Measurements from ENCODE around the gene SYNDIG1. TPM values are rescaled to one million over a fixed set of nuclear protein-coding genes. Genes with fewer than 3 reads are reported as not detected.

SYNDIG1 gene
- total RNA-seq, 4 donors from 2014 or later = 8.3 to 12.4 (median 10.2) TPM

DNA sequence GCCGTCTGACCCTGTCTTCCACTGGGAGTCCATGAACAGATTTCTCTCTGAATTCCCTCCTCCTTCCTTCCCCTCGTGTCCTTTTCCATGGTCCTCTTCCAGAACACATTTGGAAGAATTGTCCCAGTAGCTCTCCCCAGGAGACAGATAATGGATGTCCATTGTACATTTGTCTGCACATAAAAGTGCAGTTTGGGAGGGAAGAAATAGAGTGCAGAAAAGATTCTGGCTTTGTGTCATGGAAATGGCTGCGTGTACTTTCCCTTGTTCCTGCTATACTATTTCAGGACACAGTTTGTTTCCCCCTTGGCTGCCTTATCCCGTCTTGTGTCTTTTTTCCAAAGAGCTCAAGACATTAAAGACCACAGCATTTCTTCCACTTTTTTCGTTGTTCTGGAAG, 127.6 kb downstream of the SYNDIG1 start:
- intact Hi-C loops (cut with DNase I) = no loop called here
- no peak for DNase-seq
- no peaks in the 10 kb centered on the region for H3K9me3 ChIP-seq
- no peak for TF ChIP-seq POLR2A (IDR thresholded peaks at IDR 0.05)
- TF ChIP-seq, protein P1, sequence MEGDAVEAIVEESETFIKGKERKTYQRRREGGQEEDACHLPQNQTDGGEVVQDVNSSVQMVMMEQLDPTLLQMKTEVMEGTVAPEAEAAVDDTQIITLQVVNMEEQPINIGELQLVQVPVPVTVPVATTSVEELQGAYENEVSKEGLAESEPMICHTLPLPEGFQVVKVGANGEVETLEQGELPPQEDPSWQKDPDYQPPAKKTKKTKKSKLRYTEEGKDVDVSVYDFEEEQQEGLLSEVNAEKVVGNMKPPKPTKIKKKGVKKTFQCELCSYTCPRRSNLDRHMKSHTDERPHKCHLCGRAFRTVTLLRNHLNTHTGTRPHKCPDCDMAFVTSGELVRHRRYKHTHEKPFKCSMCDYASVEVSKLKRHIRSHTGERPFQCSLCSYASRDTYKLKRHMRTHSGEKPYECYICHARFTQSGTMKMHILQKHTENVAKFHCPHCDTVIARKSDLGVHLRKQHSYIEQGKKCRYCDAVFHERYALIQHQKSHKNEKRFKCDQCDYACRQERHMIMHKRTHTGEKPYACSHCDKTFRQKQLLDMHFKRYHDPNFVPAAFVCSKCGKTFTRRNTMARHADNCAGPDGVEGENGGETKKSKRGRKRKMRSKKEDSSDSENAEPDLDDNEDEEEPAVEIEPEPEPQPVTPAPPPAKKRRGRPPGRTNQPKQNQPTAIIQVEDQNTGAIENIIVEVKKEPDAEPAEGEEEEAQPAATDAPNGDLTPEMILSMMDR (IDR thresholded peaks at IDR 0.05) = no peak
- no peaks in the 10 kb centered on the region for H3K27me3 ChIP-seq
- no peaks in the 10 kb centered on the region for H3K4me1 ChIP-seq
- H3K27ac ChIP-seq = no peak overlapping the region
- 68 to 80% methylated on average over 5 of the region's 5 CpGs for WGBS, 2 donors
- H3K36me3 ChIP-seq = no peaks in the 10 kb centered on the region
- H3K4me3 ChIP-seq (replicated peaks in 1 of 3) = no peak overlapping the region

DNA sequence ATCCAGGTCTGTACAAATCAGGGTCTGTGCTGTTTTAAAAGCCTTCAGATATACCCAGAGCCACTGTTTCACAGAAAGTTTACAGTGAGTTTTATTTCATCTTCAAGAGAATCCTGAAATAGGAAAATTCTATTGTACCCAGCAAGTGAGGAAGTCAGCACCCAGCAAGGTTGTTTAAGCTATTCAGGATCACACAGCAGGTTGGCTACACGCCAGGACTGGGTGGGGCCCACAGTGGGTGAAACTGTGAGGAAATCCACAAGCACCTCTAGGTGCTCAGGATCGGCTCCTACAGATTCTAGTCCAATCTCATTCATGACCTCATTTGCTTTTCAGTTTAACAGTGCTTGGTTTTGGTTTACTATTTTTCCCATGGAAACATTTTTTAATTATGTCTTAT, 128.9 kb downstream of the SYNDIG1 start:
- TF ChIP-seq, protein P1 (IDR thresholded peaks at IDR 0.05) = no peak
- no peak for TF ChIP-seq POLR2A (IDR thresholded peaks at IDR 0.05)
- H3K36me3 ChIP-seq = no peaks in the 10 kb centered on the region
- H3K27ac ChIP-seq = no peak overlapping the region
- no peaks in the 10 kb centered on the region for H3K4me1 ChIP-seq
- no peak overlapping the region for H3K4me3 ChIP-seq (replicated peaks in 1 of 3)
- no peaks in the 10 kb centered on the region for H3K9me3 ChIP-seq
- WGBS, 2 donors = 65 to 78% methylated on average over 2 of the region's 2 CpGs
- no peak for DNase-seq
- no peaks in the 10 kb centered on the region for H3K27me3 ChIP-seq
- intact Hi-C loops (cut with DNase I) = no loop called here

DNA sequence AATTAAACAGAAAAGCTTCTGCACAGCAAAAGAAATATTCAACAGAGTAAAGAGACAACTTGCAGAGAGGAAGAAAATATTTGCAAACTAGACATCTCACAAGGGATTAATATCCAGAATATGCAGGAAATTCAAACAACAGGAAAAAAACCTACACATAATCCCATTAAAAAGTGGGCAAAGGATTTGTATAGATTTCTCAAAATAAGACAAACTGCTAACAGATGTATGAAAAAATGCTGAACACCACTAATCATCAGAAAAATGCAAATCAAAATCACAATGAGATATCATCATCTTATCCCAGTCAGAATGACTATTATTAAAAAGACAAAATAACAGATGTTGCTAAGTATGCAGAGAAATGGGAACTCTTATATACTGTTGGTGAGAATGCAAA, 129.6 kb downstream of the SYNDIG1 start:
- H3K4me3 ChIP-seq (replicated peaks in 1 of 3) = no peak overlapping the region
- H3K9me3 ChIP-seq = no peaks in the 10 kb centered on the region
- TF ChIP-seq, protein P1 (IDR thresholded peaks at IDR 0.05) = no peak
- no peak for TF ChIP-seq POLR2A (IDR thresholded peaks at IDR 0.05)
- no peak for DNase-seq
- intact Hi-C loops (cut with DNase I) = no loop called here
- no peaks in the 10 kb centered on the region for H3K4me1 ChIP-seq
- H3K27me3 ChIP-seq = no peaks in the 10 kb centered on the region
- H3K36me3 ChIP-seq = no peaks in the 10 kb centered on the region
- H3K27ac ChIP-seq = no peak overlapping the region

DNA sequence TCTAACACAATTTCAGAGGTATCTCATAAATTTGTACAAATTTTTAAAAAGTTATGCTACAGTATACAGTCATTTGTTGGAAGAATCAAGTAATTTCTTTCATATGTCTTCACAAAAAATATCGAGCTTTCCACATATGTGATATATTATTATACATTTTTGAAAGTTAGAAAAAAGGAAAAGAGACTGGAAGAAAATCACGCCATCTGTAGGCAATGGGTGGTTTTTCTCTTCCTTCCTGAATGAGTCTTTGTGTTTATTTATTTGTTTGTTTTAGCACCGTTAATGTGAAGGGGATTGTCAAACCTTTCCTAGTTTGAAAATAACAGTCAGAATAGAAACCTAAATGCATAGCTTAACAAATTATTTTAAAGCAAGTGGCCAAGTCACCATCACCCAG, 130.6 kb downstream of the SYNDIG1 start:
- Histone ChIP-seq H3K27me3 (no peaks in the 10 kb centered on the region), H3K4me3 (replicated peaks in 1 of 3) (no peak overlapping the region), H3K36me3 (no peaks in the 10 kb centered on the region), H3K4me1 (no peaks in the 10 kb centered on the region), H3K9me3 (no peaks in the 10 kb centered on the region), H3K27ac (no peak overlapping the region)
- no peak for TF ChIP-seq POLR2A (IDR thresholded peaks at IDR 0.05)
- TF ChIP-seq, protein P1 (IDR thresholded peaks at IDR 0.05) = no peak
- DNase-seq = no peak
- 71 to 79% methylated on average over 3 of the region's 3 CpGs for WGBS, 2 donors
- intact Hi-C loops (cut with DNase I) = no loop called here

DNA sequence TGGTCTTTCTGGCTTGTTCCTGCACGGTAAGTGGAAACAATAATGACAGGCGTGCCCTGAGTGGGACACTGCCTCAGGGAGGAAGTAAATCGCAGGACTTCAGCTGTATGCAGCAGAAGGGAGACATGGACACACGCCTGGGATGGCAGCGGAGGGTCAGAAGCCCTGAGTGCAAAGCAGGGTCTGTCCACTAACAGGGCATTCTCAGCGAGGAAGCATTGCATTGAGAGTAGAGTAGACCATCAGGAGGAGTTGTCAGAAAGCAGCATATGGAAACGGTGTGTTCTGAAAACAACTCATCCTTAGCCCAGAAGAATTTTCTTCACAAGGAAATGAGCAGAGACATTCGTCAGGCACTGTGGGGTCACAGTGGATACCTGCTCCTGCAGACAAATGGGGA, 134.0 kb downstream of the SYNDIG1 start:
- intact Hi-C loops (cut with DNase I) = no loop called here
- H3K4me1 ChIP-seq = no peaks in the 10 kb centered on the region
- H3K4me3 ChIP-seq (replicated peaks in 1 of 3) = no peak overlapping the region
- H3K36me3 ChIP-seq = no peaks in the 10 kb centered on the region
- 83 to 86% methylated on average over 6 to 8 of the region's 8 CpGs for WGBS, 2 donors
- H3K9me3 ChIP-seq = no peaks in the 10 kb centered on the region
- H3K27ac ChIP-seq = no peak overlapping the region
- no peaks in the 10 kb centered on the region for H3K27me3 ChIP-seq
- TF ChIP-seq POLR2A (IDR thresholded peaks at IDR 0.05) = no peak
- TF ChIP-seq, protein P1 (IDR thresholded peaks at IDR 0.05) = no peak
- no peak for DNase-seq
